Lower leg skin (tissue), 4 donors: Measurements from ENCODE around the gene DIO1. TPM values are rescaled to one million over a fixed set of nuclear protein-coding genes. Genes with fewer than 3 reads are reported as not detected.

ENCODE experiments used
- DNase-seq, 2 donors: peaks; one replicate each; pipeline ENCODE4 v3.0.0-alpha.2; 2019; ENCODE audit warnings: low spot score in 2 of 2
- H3K4me3 ChIP-seq: fragments of 200-600 bp; sonication (generic); 2 replicates; pipeline ENCODE4 v1.5.1; 2017; ENCODE audit warnings: mild to moderate bottlenecking, low read depth; ENCODE audit not compliant: poor library complexity, severe bottlenecking
- CTCF ChIP-seq, 3 donors: fragments of 450-650 bp; IDR thresholded peaks; one replicate each; pipeline ENCODE4 v1.5.1; 2016; ENCODE audit warnings: antibody characterized with exemption in 3 of 3, mild to moderate bottlenecking in 3 of 3, moderate library complexity in 2 of 3
- POLR2A ChIP-seq, 2 donors: fragments of 450-650 bp; IDR thresholded peaks; one replicate each; pipeline ENCODE4 v1.6.1; 2016 to 2017; ENCODE audit warnings: antibody characterized with exemption in 2 of 2, mild to moderate bottlenecking in 1 of 2, moderate library complexity in 1 of 2
- intact Hi-C: fragments of 100-400 bp; cut with DNase I; formaldehyde crosslinking; loops from one replicate; pipeline ENCODE4 v1.15.0; 2023; ENCODE audit warnings: low total_unique reads
- total RNA-seq, 4 donors: library from RNA; depleted of rRNA; stranded (reverse); fragments of >200 nt; gene quantifications; one replicate each; pipeline ENCODE4 v1.1.0, GENCODE V29; 2016

DIO1 gene
- total RNA-seq, 4 donors from 2014 or later = not detected

- TF ChIP-seq POLR2A (IDR thresholded peaks at IDR 0.05) (no peak), CTCF (IDR thresholded peaks at IDR 0.05) (no peak)
- intact Hi-C loops = loop anchor here (5.0 kb wide), 1 partner anchor 82 kb away; no protein-coding TSS in a partner anchor
- DNase-seq = no peak
- no peak overlapping the region for H3K4me3 ChIP-seq
These were observed 65.8 kb downstream of the DIO1 start for GRCh38 chr1:53959664-53960250.

Other genes starting within 250 kb of the DIO1 start
- 1 to 10 TPM in 3 of 4 donors, under 1 TPM in 1; 0.63 to 2.4 (median 1.0) TPM for gene GLIS1, start 155.0 kb upstream of the DIO1 start, total RNA-seq
- gene NDC1, start 55.9 kb upstream of the DIO1 start, total RNA-seq = 10 to 100 TPM in 2 of 4 donors, 1 to 10 TPM in 2; 6.8 to 13.3 (median 11.1) TPM
- gene YIPF1, start 4.4 kb upstream of the DIO1 start, total RNA-seq = 10 to 100 TPM; 11.7 to 30.0 (median 19.5) TPM
- gene IFT25, start 51.5 kb downstream of the DIO1 start, total RNA-seq = 10 to 100 TPM in 3 of 4 donors, 1 to 10 TPM in 1; 9.9 to 19.2 (median 12.4) TPM
- gene LRRC42, start 52.2 kb downstream of the DIO1 start, total RNA-seq = 10 to 100 TPM; 20.1 to 36.3 (median 24.4) TPM
- gene LDLRAD1, start 124.0 kb downstream of the DIO1 start, total RNA-seq = not detected
- 100 to 1,000 TPM; 197 to 355 (median 320) TPM for gene TMEM59, start 159.0 kb downstream of the DIO1 start, total RNA-seq
- 1 to 10 TPM; 3.1 to 4.3 (median 3.8) TPM for gene TCEANC2, start 159.4 kb downstream of the DIO1 start, total RNA-seq